Thyroid gland (tissue), 4 donors: Measurements from ENCODE around the gene IGFALS.

Experiments used
- CTCF ChIP-seq, 6 experiments: fragments of 200-600 bp in 3 of 6; fragments of 450-650 bp in 3 of 6; sonication (generic) in 3 of 6; IDR thresholded peaks; one replicate each; pipeline ENCODE4 v1.5.1; 2016 to 2019; ENCODE audit warnings: antibody characterized with exemption in 6 of 6, mild to moderate bottlenecking in 2 of 6, inconsistent platforms in 1 of 6, moderate library complexity in 1 of 6
- POLR2A ChIP-seq, 2 donors: fragments of 450-650 bp; IDR thresholded peaks; one replicate each; pipeline ENCODE4 v1.6.1; 2017; ENCODE audit warnings: antibody characterized with exemption in 2 of 2, mild to moderate bottlenecking in 2 of 2, moderate library complexity in 1 of 2

- TF ChIP-seq CTCF (IDR thresholded peaks at IDR 0.05) (no peak), POLR2A (IDR thresholded peaks at IDR 0.05) (no peak)
Measured at GRCh38 chr16:1791256-1791942, 2.1 kb downstream of the IGFALS start.
